Activated T-helper 2 cell treated with anti-CD3 and anti-CD28 coated beads, Interferon-gamma antibody, Interleukin-2, Interleukin-4, amounts not matched to agents 10 μg/mL and 5 μg/mL and 100 μg/mL, durations not matched to agents 14 hours and 24 hours and 36 hours (primary cell): ENCODE data around the gene PTPRE. TPM values are rescaled to one million over a fixed set of nuclear protein-coding genes. Genes with fewer than 3 reads are reported as not detected.

ENCODE experiments used
- DNase-seq: peaks from one replicate; pipeline ENCODE4 v3.0.0; 2021; ENCODE audit warnings: low spot score
- H3K27ac Mint-ChIP-seq: one replicate; pipeline ENCODE4 v1.8.0; 2021; ENCODE audit warnings: mixed read lengths
- H3K27me3 Mint-ChIP-seq: one replicate; pipeline ENCODE4 v1.8.0; 2021; ENCODE audit warnings: low read depth, mixed read lengths
- H3K36me3 Mint-ChIP-seq: one replicate; pipeline ENCODE4 v1.8.0; 2021; ENCODE audit warnings: low read depth, mixed read lengths
- H3K4me1 Mint-ChIP-seq: one replicate; pipeline ENCODE4 v1.8.0; 2021; ENCODE audit warnings: low read depth, mixed read lengths
- H3K4me3 Mint-ChIP-seq: one replicate; pipeline ENCODE4 v1.8.0; 2021; ENCODE audit warnings: low read depth, mild to moderate bottlenecking, moderate library complexity, mixed read lengths
- H3K9me3 Mint-ChIP-seq: one replicate; pipeline ENCODE4 v1.8.0; 2021; ENCODE audit warnings: mixed read lengths
- intact Hi-C: fragments of 100-400 bp; cut with micrococcal nuclease; formaldehyde crosslinking; loops from one replicate; pipeline ENCODE4 v1.15.1; 2023
- total RNA-seq: library from RNA; stranded (reverse); gene quantifications from 2 replicates; pipeline ENCODE4 v1.2.3, GENCODE V29; 2022

Gene PTPRE
- total RNA-seq, 1 donor from 2014 or later: 16.8 TPM

DNA sequence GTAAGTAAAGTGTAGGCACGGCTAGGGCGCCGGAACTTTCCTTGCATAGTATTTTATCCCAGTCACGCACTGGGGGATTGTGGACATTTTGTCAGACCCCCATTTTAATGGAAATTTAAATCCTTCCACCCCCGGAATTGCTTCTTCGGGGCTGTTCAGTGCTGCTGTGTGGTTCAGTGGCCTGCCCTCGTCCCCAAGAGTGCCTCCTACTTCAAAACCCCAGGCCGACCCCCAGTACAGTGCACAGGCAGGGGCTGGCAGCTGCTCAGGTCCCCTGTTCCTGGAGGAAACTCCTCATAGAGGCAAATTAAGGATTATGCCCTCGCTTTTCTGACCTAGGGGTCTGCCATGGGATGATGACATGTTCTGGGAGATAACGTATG is 94.5 kb downstream of the PTPRE start:
- Mint-ChIP-seq H3K4me3 (no peak overlapping the region), H3K36me3 (no peaks in the 10 kb centered on the region), H3K9me3 (no peaks in the 10 kb centered on the region), H3K27me3 (peaks cover 25% of the 10 kb centered on the region), H3K27ac (no peak overlapping the region), H3K4me1 (no peaks in the 10 kb centered on the region)
- intact Hi-C loops: no loop called here
- DNase-seq: no peak

DNA sequence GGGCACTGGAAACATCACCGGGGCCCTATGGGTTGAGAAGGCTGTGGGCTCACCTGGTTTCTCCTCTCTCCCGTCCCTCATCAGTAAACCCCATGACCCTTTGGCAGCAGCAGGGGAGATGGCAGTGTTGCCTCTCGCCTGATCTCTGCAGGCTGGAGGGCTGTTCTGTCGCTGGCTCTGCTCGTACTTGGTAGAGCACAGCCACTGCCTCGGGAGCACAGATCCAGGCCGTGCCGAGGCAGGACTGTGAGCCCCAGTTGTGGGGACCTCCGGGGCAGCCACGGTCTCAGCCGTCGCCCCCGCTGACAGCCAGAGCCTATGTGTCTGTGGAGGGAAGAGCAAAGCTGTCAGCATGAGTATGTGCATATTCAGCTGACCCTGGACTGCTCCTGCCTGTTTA is 94.9 kb downstream of the PTPRE start:
- Mint-ChIP-seq H3K36me3 (no peaks in the 10 kb centered on the region), H3K9me3 (no peaks in the 10 kb centered on the region), H3K27ac (no peak overlapping the region), H3K4me1 (no peaks in the 10 kb centered on the region), H3K27me3 (peaks cover 25% of the 10 kb centered on the region), H3K4me3 (no peak overlapping the region)
- DNase-seq: no peak
- intact Hi-C loops: no loop called here

DNA sequence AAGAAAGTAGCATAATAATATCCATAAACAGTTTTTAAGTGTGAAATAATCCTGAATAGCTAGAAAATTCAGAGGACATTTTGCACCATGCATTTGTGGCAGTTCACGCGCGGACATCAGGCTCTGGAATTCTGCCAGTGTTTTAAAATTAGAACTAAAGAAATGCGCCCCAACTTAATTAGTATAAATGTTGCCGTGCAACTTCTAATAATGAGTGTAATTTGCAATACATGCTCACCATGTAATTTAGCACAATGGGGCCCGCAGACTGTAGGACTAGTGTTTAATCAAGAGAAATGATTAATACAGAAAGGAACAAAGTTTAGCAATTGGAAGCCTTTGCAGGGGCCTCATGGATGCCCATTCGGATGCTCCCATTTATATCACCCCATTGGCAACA is 96.6 kb downstream of the PTPRE start:
- Mint-ChIP-seq H3K27ac (no peak overlapping the region), H3K4me1 (no peaks in the 10 kb centered on the region), H3K36me3 (no peaks in the 10 kb centered on the region), H3K9me3 (no peaks in the 10 kb centered on the region), H3K4me3 (no peak overlapping the region), H3K27me3 (peaks cover 22% of the 10 kb centered on the region)
- intact Hi-C loops: no loop called here
- DNase-seq: no peak

DNA sequence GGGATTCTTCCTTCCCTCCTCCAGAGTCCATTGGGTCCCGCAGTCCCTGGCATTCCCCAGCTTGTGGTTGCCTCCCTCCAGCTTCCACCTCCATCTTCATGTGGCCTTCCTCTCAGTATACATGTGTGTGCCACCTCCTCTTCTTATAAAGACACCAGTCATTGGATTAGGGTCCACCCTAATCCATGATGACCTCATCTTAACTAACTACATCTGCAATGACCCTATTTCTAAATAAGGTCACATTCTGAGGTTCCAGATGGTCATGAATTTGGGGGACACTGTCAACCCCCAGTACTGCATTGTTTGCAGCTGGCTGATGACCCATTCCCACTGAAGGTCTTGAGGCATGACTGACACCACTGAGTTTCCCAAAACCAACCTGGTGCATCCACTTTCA is 99.0 kb downstream of the PTPRE start:
- Mint-ChIP-seq H3K27ac (no peak overlapping the region), H3K4me3 (no peak overlapping the region), H3K36me3 (no peaks in the 10 kb centered on the region), H3K27me3 (peaks cover 8% of the 10 kb centered on the region), H3K9me3 (no peaks in the 10 kb centered on the region), H3K4me1 (no peaks in the 10 kb centered on the region)
- DNase-seq: no peak
- intact Hi-C loops: no loop called here

DNA sequence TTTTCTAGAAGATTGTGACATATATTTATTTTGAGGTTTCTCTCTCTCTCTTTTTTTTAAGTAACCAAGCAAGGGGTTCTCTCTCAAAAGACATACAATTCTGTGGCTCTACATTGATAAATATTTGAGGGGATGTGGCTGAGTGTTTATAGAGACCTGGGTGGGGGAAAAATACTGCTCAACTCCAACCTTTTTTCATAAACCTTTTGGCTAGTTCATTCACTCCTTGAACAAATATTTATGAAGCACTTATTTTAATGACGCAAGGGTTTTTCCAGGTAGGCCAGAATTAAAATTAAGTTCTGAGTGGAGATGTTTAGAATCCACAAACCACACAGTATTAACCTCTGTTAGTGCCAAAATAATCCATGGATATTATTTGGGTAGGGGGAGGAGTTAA is 100.2 kb downstream of the PTPRE start:
- Mint-ChIP-seq H3K4me3 (no peak overlapping the region), H3K9me3 (no peaks in the 10 kb centered on the region), H3K4me1 (peaks cover 8% of the 10 kb centered on the region), H3K27me3 (peaks cover 8% of the 10 kb centered on the region), H3K36me3 (no peaks in the 10 kb centered on the region), H3K27ac (no peak overlapping the region)
- intact Hi-C loops: no loop called here
- no peak for DNase-seq

DNA sequence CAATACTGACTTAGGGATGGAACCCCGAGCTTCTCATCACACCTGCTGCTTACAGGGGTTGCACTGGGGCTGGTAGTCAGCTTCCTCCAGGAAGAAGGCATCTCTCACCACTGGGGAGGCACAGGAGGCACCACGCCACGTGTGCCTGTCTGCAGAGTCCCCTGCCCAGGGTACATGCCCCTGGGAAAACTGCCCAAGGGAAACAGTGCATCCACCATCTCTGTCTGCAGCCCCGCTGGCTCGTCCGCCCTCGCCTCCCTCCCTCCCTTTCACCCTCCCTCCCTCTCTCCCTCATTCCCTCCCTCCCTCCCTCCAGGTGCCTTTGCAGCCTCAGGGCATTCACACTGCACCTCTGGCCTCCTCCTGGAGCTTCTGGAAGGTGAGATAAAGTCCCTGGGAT is 101.1 kb downstream of the PTPRE start:
- no peak overlapping the region for H3K27ac Mint-ChIP-seq
- H3K9me3 Mint-ChIP-seq: no peaks in the 10 kb centered on the region
- peaks cover 7% of the 10 kb centered on the region for H3K27me3 Mint-ChIP-seq
- intact Hi-C loops: no loop called here
- no peak overlapping the region for H3K4me3 Mint-ChIP-seq
- H3K36me3 Mint-ChIP-seq: no peaks in the 10 kb centered on the region
- DNase-seq: no peak
- H3K4me1 Mint-ChIP-seq: peaks cover 8% of the 10 kb centered on the region

DNA sequence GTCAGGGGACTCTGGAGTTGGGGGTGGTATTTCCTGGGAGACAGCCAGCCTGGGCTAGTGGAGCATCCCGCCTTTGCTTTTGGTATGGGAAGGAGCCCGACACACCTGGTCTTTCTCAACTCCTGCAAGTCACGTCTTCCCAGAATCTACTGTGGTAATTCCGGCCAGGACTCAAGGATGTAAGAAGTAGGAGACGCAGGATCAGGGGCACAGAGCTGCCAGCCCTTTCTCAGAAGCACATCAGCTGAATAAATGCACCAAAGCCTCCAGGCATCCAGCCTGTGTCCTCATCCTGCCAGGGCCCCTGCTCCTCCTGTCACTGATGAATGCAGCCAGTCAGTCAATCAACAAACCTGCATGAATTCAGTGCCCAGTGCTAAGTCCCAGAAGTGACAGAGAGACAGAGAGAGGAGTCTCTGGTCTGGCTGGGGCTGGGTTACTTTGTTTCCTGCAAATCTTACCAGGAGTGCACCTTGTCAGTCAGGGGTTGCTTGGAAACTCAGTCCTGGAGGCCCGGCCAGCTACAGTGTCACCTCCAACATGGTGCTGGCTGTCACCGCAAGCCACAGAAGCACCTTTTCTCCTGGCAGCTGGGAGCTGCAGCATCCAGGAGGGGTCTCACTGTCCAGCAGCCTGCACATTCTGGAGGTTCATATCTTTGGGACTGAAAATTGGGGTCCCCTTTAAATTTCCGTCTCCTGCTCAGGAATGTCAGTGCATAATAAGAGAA is 101.8 kb downstream of the PTPRE start:
- intact Hi-C loops: no loop called here

DNA sequence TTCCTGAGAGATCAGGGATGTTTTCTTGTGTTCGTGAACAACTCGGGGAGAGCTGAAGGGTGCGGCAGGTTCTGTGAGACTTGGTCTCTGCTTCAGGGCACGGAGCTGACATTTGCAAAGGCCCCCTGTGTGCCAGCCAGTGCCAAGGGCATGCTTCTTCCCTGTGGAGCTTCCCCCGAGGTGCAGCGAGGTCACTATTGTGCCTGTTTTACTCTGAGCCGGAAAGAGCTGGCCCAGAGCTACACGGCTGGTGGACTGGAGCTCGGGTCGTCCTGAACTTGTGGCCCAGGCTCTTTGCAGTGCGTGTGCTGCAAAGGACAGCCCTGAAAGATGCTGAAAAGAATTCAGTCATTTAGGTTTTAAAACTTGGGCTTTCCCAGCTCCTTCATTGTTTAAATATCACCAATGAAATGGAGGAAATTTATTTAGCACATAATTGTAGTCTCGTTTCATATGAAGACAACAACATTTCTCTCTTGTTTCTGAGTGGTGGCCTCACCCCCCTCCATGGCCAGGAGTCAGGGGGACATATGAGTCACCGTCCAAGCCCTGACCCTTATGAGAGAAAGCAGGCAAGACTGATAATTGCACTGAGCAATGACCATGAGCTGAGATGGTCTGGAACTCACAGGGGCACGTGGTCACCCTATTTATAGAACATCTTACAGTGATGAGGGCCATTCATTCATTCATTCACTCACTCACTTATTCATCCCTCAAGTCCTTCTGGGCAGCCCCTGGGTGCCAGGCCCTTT is 102.6 kb downstream of the PTPRE start:
- H3K4me1 Mint-ChIP-seq: peaks cover 8% of the 10 kb centered on the region

More for the DNA sequence above, 101.8 kb downstream of the PTPRE start:
- Mint-ChIP-seq H3K4me3 (no peak overlapping the region), H3K36me3 (no peaks in the 10 kb centered on the region), H3K4me1 (peaks cover 8% of the 10 kb centered on the region), H3K27me3 (peaks cover 7% of the 10 kb centered on the region), H3K9me3 (no peaks in the 10 kb centered on the region), H3K27ac (no peak overlapping the region)
- DNase-seq: no peak

DNA sequence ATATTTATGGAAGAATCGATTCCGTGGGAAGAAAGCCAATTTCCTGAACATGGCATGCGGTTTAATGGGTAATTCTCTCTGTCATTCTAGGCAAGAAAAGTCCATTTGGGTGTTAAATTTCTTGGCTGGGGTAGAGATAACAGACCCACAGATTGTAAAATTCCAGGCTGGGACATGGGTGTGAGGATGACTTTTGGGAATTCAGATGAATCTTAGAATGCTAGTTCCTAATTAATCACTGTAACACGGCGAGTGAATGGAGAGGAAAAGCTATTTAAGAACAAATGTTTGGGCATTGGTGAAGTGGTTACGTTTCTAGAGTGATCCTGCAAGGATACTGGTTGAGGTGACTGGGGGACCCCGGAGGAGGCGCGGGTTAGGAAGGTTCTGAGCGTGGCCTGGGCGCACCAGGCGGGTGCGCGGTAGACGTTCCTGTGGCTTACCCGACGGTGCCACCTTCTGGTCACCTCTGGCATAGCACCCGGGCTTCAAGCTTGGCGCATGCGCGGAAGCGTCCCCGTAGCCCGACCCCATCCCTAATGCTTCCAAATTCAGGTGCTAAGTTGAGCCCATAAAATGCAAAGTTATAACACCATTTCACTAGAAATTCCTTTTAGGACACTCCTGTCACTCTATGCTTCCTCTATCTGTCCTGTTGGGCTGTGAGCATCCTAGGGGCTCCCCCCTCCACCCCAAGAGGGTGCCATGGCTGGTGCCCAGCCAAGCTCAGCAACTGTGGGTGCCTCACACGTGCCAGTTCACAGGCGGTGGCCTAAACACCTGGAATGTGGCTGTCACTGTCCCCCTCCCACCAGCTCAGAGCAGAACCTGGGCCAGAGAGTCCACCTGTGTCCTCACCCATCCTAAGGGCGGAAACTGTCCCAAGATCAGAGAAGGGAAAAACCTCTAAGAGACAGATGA is 104.4 kb downstream of the PTPRE start:
- Mint-ChIP-seq H3K36me3 (no peaks in the 10 kb centered on the region), H3K4me3 (peak overlapping the region; percentile 17), H3K27me3 (peaks cover 7% of the 10 kb centered on the region), H3K4me1 (peaks cover 8% of the 10 kb centered on the region), H3K27ac (no peak overlapping the region), H3K9me3 (no peaks in the 10 kb centered on the region)
- peak; percentile 77 for DNase-seq
- intact Hi-C loops: loop anchor here (1.0 kb wide), 3 partner anchors 20 to 104 kb away; partner anchors contain the start of gene PTPRE

More for the DNA sequence above, 102.6 kb downstream of the PTPRE start:
- H3K9me3 Mint-ChIP-seq: no peaks in the 10 kb centered on the region
- intact Hi-C loops: no loop called here
- no peaks in the 10 kb centered on the region for H3K36me3 Mint-ChIP-seq
- peaks cover 7% of the 10 kb centered on the region for H3K27me3 Mint-ChIP-seq
- DNase-seq: no peak
- H3K27ac Mint-ChIP-seq: no peak overlapping the region
- no peak overlapping the region for H3K4me3 Mint-ChIP-seq

DNA sequence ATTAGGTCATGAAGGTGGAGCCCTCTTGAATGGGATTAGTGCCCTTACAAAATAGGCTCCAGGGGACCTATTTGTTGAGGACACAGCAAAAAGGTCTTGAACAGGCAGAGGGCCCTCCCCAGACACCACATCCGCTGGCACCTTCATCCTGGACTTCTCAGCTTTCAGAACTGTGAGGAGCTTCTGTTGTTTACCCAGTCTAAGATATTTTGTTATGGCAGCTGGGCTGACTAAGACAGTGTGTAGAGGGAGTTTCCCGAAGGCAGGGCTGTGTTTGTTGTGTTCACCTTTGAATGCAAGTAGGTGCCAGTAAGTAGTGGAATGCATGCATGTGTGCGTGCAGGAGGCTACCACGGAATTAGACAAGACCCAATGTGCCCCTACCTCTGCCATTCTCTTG is 106.7 kb downstream of the PTPRE start:
- H3K36me3 Mint-ChIP-seq: no peaks in the 10 kb centered on the region
- no peak overlapping the region for H3K27ac Mint-ChIP-seq
- intact Hi-C loops: no loop called here
- peaks cover 5% of the 10 kb centered on the region for H3K27me3 Mint-ChIP-seq
- DNase-seq: no peak
- H3K4me3 Mint-ChIP-seq: no peak overlapping the region
- H3K9me3 Mint-ChIP-seq: no peaks in the 10 kb centered on the region
- H3K4me1 Mint-ChIP-seq: peaks cover 12% of the 10 kb centered on the region

DNA sequence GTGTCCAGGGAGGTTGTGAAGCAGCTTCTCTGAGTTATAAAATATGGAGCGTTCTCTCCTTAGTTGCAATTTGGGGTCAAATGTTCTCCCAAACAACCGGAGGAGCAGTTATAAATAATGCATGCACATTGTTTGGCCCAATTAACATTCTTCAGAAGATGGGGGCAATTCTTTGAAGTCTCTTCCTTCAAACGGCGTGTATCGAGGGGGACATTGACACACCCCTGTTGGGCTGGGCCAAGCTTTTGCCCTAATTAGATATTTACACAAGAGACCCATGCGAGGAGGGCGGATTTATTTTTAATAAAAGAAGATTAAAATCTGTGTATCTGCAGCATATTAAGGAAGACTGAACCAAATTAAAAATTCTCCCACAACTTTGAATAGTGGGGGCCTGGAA is 107.3 kb downstream of the PTPRE start:
- no peaks in the 10 kb centered on the region for H3K9me3 Mint-ChIP-seq
- H3K4me3 Mint-ChIP-seq: no peak overlapping the region
- no peak for DNase-seq
- H3K27me3 Mint-ChIP-seq: peaks cover 5% of the 10 kb centered on the region
- intact Hi-C loops: no loop called here
- H3K36me3 Mint-ChIP-seq: no peaks in the 10 kb centered on the region
- H3K4me1 Mint-ChIP-seq: peaks cover 15% of the 10 kb centered on the region
- no peak overlapping the region for H3K27ac Mint-ChIP-seq

DNA sequence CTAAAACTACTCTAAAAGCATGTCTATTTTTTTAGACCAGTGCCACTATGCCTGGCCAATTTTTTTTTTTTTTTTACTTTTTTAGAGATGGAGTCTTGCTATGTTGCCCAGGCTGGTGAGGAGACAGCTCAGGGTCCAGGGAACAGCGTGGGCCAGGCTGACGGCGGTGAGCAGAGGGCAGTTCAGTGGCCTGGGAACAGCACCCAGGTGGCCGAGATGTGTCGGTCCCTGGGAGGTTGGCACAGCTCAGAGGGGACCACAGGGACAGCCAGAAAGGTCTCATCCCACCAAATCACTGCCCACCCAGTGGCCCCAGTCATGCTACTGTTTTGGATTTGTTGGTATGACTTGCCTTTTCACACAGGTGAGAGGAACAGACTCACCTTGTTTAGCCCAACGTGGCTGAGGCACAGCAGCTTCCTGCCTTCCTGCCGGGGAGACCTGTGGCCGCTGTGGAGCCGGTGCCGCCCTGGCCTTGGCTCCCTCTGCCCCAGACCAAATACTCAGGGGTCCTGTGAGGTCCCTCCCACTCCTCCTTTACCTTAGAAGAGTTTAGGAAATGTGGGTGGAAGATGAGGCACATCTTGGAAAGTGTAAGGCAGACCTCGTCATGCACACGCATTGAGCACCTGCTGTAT is 109.6 kb downstream of the PTPRE start:
- Mint-ChIP-seq H3K9me3 (no peaks in the 10 kb centered on the region), H3K4me1 (peaks cover 9% of the 10 kb centered on the region)

More for the DNA sequence above, 109.6 kb downstream of the PTPRE start:
- no peak overlapping the region for H3K4me3 Mint-ChIP-seq
- no peak for DNase-seq
- intact Hi-C loops: no loop called here
- no peaks in the 10 kb centered on the region for H3K27me3 Mint-ChIP-seq
- no peaks in the 10 kb centered on the region for H3K36me3 Mint-ChIP-seq
- H3K27ac Mint-ChIP-seq: peak overlapping the region; percentile 34
